Loucy (cell line): ENCODE data around the gene CCBE1.

ENCODE experiments used
- EZH2phosphoT487 ChIP-seq: fragments of 200-600 bp; IDR thresholded peaks from 2 replicates; pipeline ENCODE4 v1.6.1; 2018; ENCODE audit warnings: antibody characterized with exemption, mild to moderate bottlenecking, moderate library complexity, borderline replicate concordance
- TF ChIP-seq, protein P1 (sequence below): fragments of 200-600 bp; sonication (generic); conservative IDR thresholded peaks from 2 replicates; pipeline ENCODE4 v1.5.1; 2014; ENCODE audit warnings: mild to moderate bottlenecking, antibody characterized with exemption, low read length

- TF ChIP-seq, protein P1, sequence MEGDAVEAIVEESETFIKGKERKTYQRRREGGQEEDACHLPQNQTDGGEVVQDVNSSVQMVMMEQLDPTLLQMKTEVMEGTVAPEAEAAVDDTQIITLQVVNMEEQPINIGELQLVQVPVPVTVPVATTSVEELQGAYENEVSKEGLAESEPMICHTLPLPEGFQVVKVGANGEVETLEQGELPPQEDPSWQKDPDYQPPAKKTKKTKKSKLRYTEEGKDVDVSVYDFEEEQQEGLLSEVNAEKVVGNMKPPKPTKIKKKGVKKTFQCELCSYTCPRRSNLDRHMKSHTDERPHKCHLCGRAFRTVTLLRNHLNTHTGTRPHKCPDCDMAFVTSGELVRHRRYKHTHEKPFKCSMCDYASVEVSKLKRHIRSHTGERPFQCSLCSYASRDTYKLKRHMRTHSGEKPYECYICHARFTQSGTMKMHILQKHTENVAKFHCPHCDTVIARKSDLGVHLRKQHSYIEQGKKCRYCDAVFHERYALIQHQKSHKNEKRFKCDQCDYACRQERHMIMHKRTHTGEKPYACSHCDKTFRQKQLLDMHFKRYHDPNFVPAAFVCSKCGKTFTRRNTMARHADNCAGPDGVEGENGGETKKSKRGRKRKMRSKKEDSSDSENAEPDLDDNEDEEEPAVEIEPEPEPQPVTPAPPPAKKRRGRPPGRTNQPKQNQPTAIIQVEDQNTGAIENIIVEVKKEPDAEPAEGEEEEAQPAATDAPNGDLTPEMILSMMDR = no peak
- TF ChIP-seq EZH2phosphoT487 = no peak
These were observed 117.7 kb downstream of the CCBE1 start for GRCh38 chr18:59579509-59579908.
